GM12878 (cell line): ENCODE results near the gene BRINP2. TPM values are rescaled to one million over a fixed set of nuclear protein-coding genes. Genes with fewer than 3 reads are reported as not detected.

ENCODE experiments used
- ATAC-seq: fragments of 200-7000 bp; cut with Tn5 transposase; 3 replicates; pipeline ENCODE4 v1.9.1; 2020; ENCODE audit warnings: mild to moderate bottlenecking, moderate library complexity
- BruUV-seq: library from RNA; stranded (reverse); fragments of 400-500 nt; replicated peaks from 2 replicates; lab custom pipeline; 2021; lab: Mats Ljungman, UMichigan
- CTCF ChIA-PET: fragments of 300-600 bp; sonication (Branson Sonifier 250); formaldehyde crosslinking; extraction: SDS; loops from one replicate; lab custom pipeline; 2021; ENCODE audit warnings: inconsistent platforms; lab: Yijun Ruan, JAX
- POLR2A ChIA-PET: fragments of 350-600 bp; formaldehyde crosslinking; extraction: SDS; loops from one replicate; lab custom pipeline; 2021; ENCODE audit warnings: inconsistent platforms; lab: Charles Lee
- RAD21 ChIA-PET: fragments of 300-600 bp; sonication (Branson Sonifier 250); formaldehyde crosslinking; loops from one replicate; lab custom pipeline; 2023; ENCODE audit warnings: antibody characterized with exemption; ENCODE audit not compliant: unreplicated experiment; lab: Charles Lee
- SMC1A ChIA-PET: fragments of 300-600 bp; sonication (Branson Sonifier 250); formaldehyde crosslinking; loops from one replicate; lab custom pipeline; 2023; ENCODE audit not compliant: unreplicated experiment, uncharacterized antibody; lab: Charles Lee
- DNase-seq: peaks from one replicate; pipeline ENCODE4 v3.0.0-alpha.2; 2011; ENCODE audit warnings: low read depth, low spot score
- FAIRE-seq: peaks from 3 replicates; lab custom pipeline; 2011; peaks lifted over from hg19 to GRCh38; lab: Jason Lieb, UNC
- H2AFZ ChIP-seq: 2 replicates; pipeline ENCODE4 v1.6.0; 2011; ENCODE audit warnings: low read depth, low read length, control low read depth; ENCODE audit not compliant: control insufficient read depth
- H3K27ac ChIP-seq: 2 replicates; pipeline ENCODE4 v1.5.1; 2011; ENCODE audit warnings: control low read depth; ENCODE audit not compliant: control insufficient read depth, insufficient read depth
- H3K27me3 ChIP-seq, 2 experiments: replicated peaks in 1 of 2; 2 replicates each; pipeline versions ENCODE4 v1.6.0 to v1.6.1; 2011; ENCODE audit warnings: low read length in 1 of 2; ENCODE audit not compliant: control insufficient read depth in 2 of 2, insufficient read depth in 2 of 2
- H3K36me3 ChIP-seq, 2 experiments: 2 replicates each; pipeline ENCODE4 v1.5.1; 2011; ENCODE audit warnings: low read length in 1 of 2; ENCODE audit not compliant: control insufficient read depth in 2 of 2, insufficient read depth in 2 of 2
- H3K4me1 ChIP-seq: 2 replicates; pipeline ENCODE4 v1.6.1; 2011; ENCODE audit warnings: mild to moderate bottlenecking, low read length, moderate library complexity, mixed read lengths; ENCODE audit not compliant: control insufficient read depth, insufficient read depth
- H3K4me2 ChIP-seq: 2 replicates; pipeline ENCODE4 v1.6.0; 2011; ENCODE audit warnings: control low read depth; ENCODE audit not compliant: control insufficient read depth, insufficient read depth
- H3K4me3 ChIP-seq: fragments of 200-600 bp; sonication (generic); 2 replicates; pipeline ENCODE4 v1.5.1; 2016
- H3K79me2 ChIP-seq: 2 replicates; pipeline ENCODE4 v1.6.0; 2011; ENCODE audit warnings: low read length; ENCODE audit not compliant: control insufficient read depth, insufficient read depth
- H3K9ac ChIP-seq: 2 replicates; pipeline ENCODE4 v1.8.0; 2011; ENCODE audit warnings: low read length, control low read depth, mixed read lengths; ENCODE audit not compliant: control insufficient read depth, insufficient read depth
- H3K9me3 ChIP-seq: replicated peaks from 3 replicates; pipeline ENCODE4 v1.5.1; 2011; ENCODE audit warnings: mild to moderate bottlenecking, low read length; ENCODE audit not compliant: control insufficient read depth, insufficient read depth
- H4K20me1 ChIP-seq: 2 replicates; pipeline ENCODE4 v1.6.0; 2011; ENCODE audit not compliant: control insufficient read depth, insufficient read depth
- ATF7 ChIP-seq: fragments of 450-650 bp; IDR thresholded peaks from 2 replicates; pipeline ENCODE4 v1.6.1; 2016; ENCODE audit warnings: low read depth, mild to moderate bottlenecking
- CREM ChIP-seq: IDR thresholded peaks from 2 replicates; pipeline ENCODE4 v1.6.1; 2014; ENCODE audit warnings: antibody characterized with exemption, low read depth
- EGR1 ChIP-seq, 2 experiments: IDR thresholded peaks; 1 replicate in 1 of 2; 2 replicates in 1 of 2; pipeline ENCODE4 v1.6.1; 2011 to 2012; ENCODE audit warnings: low read depth in 2 of 2, low read length in 2 of 2, borderline replicate concordance in 1 of 2, mild to moderate bottlenecking in 1 of 2, moderate library complexity in 1 of 2
- GABPA ChIP-seq: IDR thresholded peaks from 2 replicates; pipeline ENCODE4 v1.6.1; 2014; ENCODE audit warnings: antibody characterized with exemption, low read depth, mild to moderate bottlenecking, inconsistent platforms
- LARP7 ChIP-seq: fragments of 450-650 bp; IDR thresholded peaks from 2 replicates; pipeline ENCODE4 v1.6.1; 2017; ENCODE audit warnings: mild to moderate bottlenecking
- MYC ChIP-seq: IDR thresholded peaks from 2 replicates; pipeline ENCODE4 v1.6.1; 2011; ENCODE audit warnings: mild to moderate bottlenecking, low read length, moderate library complexity, inconsistent platforms; ENCODE audit not compliant: insufficient read depth, insufficient replicate concordance, insufficient read length, severe bottlenecking
- NR2C1 ChIP-seq: fragments of 450-650 bp; IDR thresholded peaks from 2 replicates; pipeline ENCODE4 v1.6.1; 2017; ENCODE audit warnings: antibody characterized with exemption, mild to moderate bottlenecking, moderate library complexity
- PAX8 ChIP-seq: fragments of 450-650 bp; IDR thresholded peaks from 2 replicates; pipeline ENCODE4 v1.6.1; 2017; ENCODE audit warnings: mild to moderate bottlenecking, moderate library complexity
- POLR2A ChIP-seq: IDR thresholded peaks from 2 replicates; pipeline ENCODE4 v1.6.1; 2011; ENCODE audit warnings: low read depth, mild to moderate bottlenecking, low read length
- POLR2AphosphoS5 ChIP-seq: IDR thresholded peaks from 2 replicates; pipeline ENCODE4 v1.6.1; 2011; ENCODE audit warnings: mild to moderate bottlenecking, low read length, inconsistent platforms
- POU2F2 ChIP-seq: IDR thresholded peaks from 3 replicates; pipeline ENCODE4 v1.6.1; 2011; ENCODE audit warnings: low read depth, mild to moderate bottlenecking, low read length, borderline replicate concordance
- SIX5 ChIP-seq: IDR thresholded peaks from 2 replicates; pipeline ENCODE4 v1.6.1; 2011; ENCODE audit warnings: mild to moderate bottlenecking, low read depth, low read length, moderate library complexity; ENCODE audit not compliant: severe bottlenecking
- SMC3 ChIP-seq: IDR thresholded peaks from 2 replicates; pipeline ENCODE4 v1.6.1; 2011; ENCODE audit warnings: low read length, improper control_type of control experiment, borderline replicate concordance
- SP1 ChIP-seq: IDR thresholded peaks from one replicate; pipeline ENCODE4 v1.6.1; 2011; ENCODE audit warnings: low read depth, low read length
- STAT1 ChIP-seq: fragments of 450-650 bp; conservative IDR thresholded peaks from 2 replicates; pipeline ENCODE4 v1.6.1; 2014; ENCODE audit warnings: antibody characterized with exemption, mild to moderate bottlenecking
- WRNIP1 ChIP-seq: IDR thresholded peaks from 2 replicates; pipeline ENCODE4 v1.6.1; 2011; ENCODE audit warnings: low read depth, low read length, improper control_type of control experiment, borderline replicate concordance
- WGBS: methylation state at CpG from one replicate; pipeline ENCODE4 v1.1.6; 2016; ENCODE audit warnings: low lambda C conversion rate; ENCODE audit not compliant: insufficient replicate concordance, insufficient coverage; ENCODE audit errors: missing lambda C conversion rate; 5-methylcytosine and 5-hydroxymethylcytosine counted together
- in situ Hi-C: fragments of 300-500 bp; cut with MboI; formaldehyde crosslinking; loops from 9 replicates; pipeline ENCODE4 v1.14.3; 2018; ENCODE audit warnings: mixed read lengths
- intact Hi-C: fragments of 100-400 bp; cut with micrococcal nuclease; formaldehyde crosslinking; loops from one replicate; pipeline ENCODE4 v1.14.2; 2022; ENCODE audit not compliant: unreplicated experiment
- polyA plus RNA-seq, 11 experiments: library from polyadenylated mRNA; depleted of rRNA in 4 of 11; unstranded in 6 of 11; stranded (reverse) in 5 of 11; fragments of >200 nt; fragmentation: Nextera tagmentation in 4 of 11; fragmentation: Illumina TruSeq in 1 of 11; extraction: Ambion mirVana in 4 of 11; extraction: Trizol in 1 of 11; gene quantifications; 1 replicate in 1 of 11; 2 replicates in 10 of 11; pipeline versions ENCODE4 v1.2.1 to v1.2.3, GENCODE V29; 2011 to 2016; ENCODE audit warnings: inconsistent platforms in 2 of 11, missing spikeins in 2 of 11, low read depth in 1 of 11
- total RNA-seq, 4 experiments: library from RNA; depleted of rRNA in 3 of 4; stranded (reverse); fragments of >200 nt in 3 of 4; fragmentation: Illumina TruSeq in 1 of 4; extraction: Trizol in 1 of 4; gene quantifications; 2 replicates each; pipeline versions ENCODE4 v1.2.1 to v1.2.3, GENCODE V29; 2013 to 2021
- TF ChIP-seq, protein P1 (sequence below): IDR thresholded peaks from 2 replicates; pipeline ENCODE4 v1.6.1; 2011; ENCODE audit warnings: mild to moderate bottlenecking, low read depth, low read length, moderate library complexity; ENCODE audit not compliant: insufficient replicate concordance
- TF ChIP-seq, protein P2 (sequence below): fragments of 450-650 bp; IDR thresholded peaks from 2 replicates; pipeline ENCODE4 v1.6.1; 2017; ENCODE audit warnings: low read depth, mild to moderate bottlenecking, moderate library complexity
- TF ChIP-seq, protein P3 (sequence below): IDR thresholded peaks from 2 replicates; pipeline ENCODE4 v1.6.1; 2011; ENCODE audit warnings: low read depth, mild to moderate bottlenecking, low read length, moderate library complexity, borderline replicate concordance; ENCODE audit errors: extremely low read depth

BRINP2 gene
- total and polyA plus RNA-seq, 10 of the 15 experiments (the other 5 are each of a cell fraction or from before 2014, with no cell fraction given), result 0.03 TPM; not detected in 9

DNA sequence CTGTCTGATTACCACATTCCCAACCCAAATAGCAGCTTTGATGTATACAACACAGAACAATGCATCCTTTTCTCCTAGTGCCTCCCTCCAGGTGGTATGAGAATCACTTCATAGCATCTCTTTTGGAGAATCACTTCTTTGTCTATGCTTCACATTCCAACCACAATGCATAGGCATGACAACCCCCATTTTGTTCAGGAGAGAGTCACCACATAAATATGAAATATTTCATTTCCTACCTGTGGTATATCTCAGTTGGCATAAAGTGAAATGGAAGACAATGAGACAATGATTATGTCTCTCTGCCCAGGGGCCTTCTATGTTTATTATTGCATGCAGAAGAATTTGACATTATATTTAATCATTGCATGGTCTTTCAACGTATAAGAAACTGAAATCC is 112.2 kb downstream of the BRINP2 start:
- Histone ChIP-seq H3K27me3 (peaks cover 0 to 2% of the 10 kb centered on the region in 2 experiments; a peak in 1 of 4 replicates), H2AFZ (no peak overlapping the region)
- no peak for TF ChIP-seq LARP7
- TF ChIP-seq WRNIP1, result no peak
- no peak for TF ChIP-seq POLR2A
- no peak for TF ChIP-seq SP1
- TF ChIP-seq SMC3, result no peak
- no peak for TF ChIP-seq NR2C1
- TF ChIP-seq, protein P1, sequence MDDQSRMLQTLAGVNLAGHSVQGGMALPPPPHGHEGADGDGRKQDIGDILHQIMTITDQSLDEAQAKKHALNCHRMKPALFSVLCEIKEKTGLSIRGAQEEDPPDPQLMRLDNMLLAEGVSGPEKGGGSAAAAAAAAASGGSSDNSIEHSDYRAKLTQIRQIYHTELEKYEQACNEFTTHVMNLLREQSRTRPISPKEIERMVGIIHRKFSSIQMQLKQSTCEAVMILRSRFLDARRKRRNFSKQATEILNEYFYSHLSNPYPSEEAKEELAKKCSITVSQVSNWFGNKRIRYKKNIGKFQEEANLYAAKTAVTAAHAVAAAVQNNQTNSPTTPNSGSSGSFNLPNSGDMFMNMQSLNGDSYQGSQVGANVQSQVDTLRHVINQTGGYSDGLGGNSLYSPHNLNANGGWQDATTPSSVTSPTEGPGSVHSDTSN, result no peak
- TF ChIP-seq EGR1 (IDR thresholded peaks at IDR 0.05; ENCODE audit: borderline replicate concordance in 1 of 2, low read depth in 2 of 2, low read length in 2 of 2), result no peak
- TF ChIP-seq CREM, result no peak
- no peak for TF ChIP-seq POU2F2
- no peak for TF ChIP-seq STAT1
- no peak for TF ChIP-seq POLR2AphosphoS5
- TF ChIP-seq MYC, result no peak
- TF ChIP-seq, protein P2, sequence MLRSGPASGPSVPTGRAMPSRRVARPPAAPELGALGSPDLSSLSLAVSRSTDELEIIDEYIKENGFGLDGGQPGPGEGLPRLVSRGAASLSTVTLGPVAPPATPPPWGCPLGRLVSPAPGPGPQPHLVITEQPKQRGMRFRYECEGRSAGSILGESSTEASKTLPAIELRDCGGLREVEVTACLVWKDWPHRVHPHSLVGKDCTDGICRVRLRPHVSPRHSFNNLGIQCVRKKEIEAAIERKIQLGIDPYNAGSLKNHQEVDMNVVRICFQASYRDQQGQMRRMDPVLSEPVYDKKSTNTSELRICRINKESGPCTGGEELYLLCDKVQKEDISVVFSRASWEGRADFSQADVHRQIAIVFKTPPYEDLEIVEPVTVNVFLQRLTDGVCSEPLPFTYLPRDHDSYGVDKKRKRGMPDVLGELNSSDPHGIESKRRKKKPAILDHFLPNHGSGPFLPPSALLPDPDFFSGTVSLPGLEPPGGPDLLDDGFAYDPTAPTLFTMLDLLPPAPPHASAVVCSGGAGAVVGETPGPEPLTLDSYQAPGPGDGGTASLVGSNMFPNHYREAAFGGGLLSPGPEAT, result no peak
- TF ChIP-seq PAX8, result no peak
- no peak for TF ChIP-seq SIX5
- no peak for TF ChIP-seq ATF7
- TF ChIP-seq, protein P3, sequence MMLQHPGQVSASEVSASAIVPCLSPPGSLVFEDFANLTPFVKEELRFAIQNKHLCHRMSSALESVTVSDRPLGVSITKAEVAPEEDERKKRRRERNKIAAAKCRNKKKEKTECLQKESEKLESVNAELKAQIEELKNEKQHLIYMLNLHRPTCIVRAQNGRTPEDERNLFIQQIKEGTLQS, result no peak
- no peak for TF ChIP-seq GABPA
- TF ChIP-seq, all 136 proteins: peak for 0
- RAD21 ChIA-PET, result no interaction called here
- Histone ChIP-seq H3K9me3 (no peaks in the 10 kb centered on the region), H3K79me2 (no peaks in the 10 kb centered on the region), H3K27ac (no peak overlapping the region), H3K4me2 (no peak overlapping the region), H3K4me3 (no peak overlapping the region), H3K4me1 (no peaks in the 10 kb centered on the region), H3K9ac (no peak overlapping the region), H4K20me1 (no peaks in the 10 kb centered on the region), H3K36me3 (no peaks in the 10 kb centered on the region)
- in situ Hi-C loops, result no loop called here
- 0% methylated on average over 1 of the region's 1 CpG for WGBS
- SMC1A ChIA-PET, result no interaction called here
- CTCF ChIA-PET, result no interaction called here
- no TSS peak for BruUV-seq
- FAIRE-seq (no peak), ATAC-seq (no peak), DNase-seq (no peak)
- POLR2A ChIA-PET, result no interaction called here
- intact Hi-C loops, result no loop called here
